Measurements from ENCODE around the gene CAPN10. TPM values are rescaled to one million over a fixed set of nuclear protein-coding genes. Genes with fewer than 3 reads are reported as not detected.
A peak's percentile ranks its signal among the peaks of the same experiment; 100 is the strongest.

CAPN10 gene
- total RNA-seq, 1 donor from 2014 or later, result 48.4 TPM

- intact Hi-C loops (cut with micrococcal nuclease), result no loop called here
- peaks cover 19% of the 10 kb centered on the region for H3K4me1 Mint-ChIP-seq
These were observed 12.0 kb upstream of the CAPN10 start for GRCh38 chr2:240574386-240575100.

GRCh38 chr2:240575101-240575965 lies 11.2 kb upstream of the CAPN10 start:
- H3K4me3 Mint-ChIP-seq, result no peak overlapping the region
- intact Hi-C loops (cut with micrococcal nuclease), result no loop called here
- no peaks in the 10 kb centered on the region for H3K9me3 Mint-ChIP-seq
- H3K4me1 Mint-ChIP-seq, result peaks cover 19% of the 10 kb centered on the region
- H3K36me3 Mint-ChIP-seq (ENCODE audit: low read depth), result peaks cover 19% of the 10 kb centered on the region
- no peak for DNase-seq
- H3K27ac Mint-ChIP-seq, result no peak overlapping the region
- H3K27me3 Mint-ChIP-seq, result no peaks in the 10 kb centered on the region

More at GRCh38 chr2:240574386-240575100, 12.0 kb upstream of the CAPN10 start:
- no peak for DNase-seq
- Mint-ChIP-seq H3K27me3 (no peaks in the 10 kb centered on the region), H3K9me3 (no peaks in the 10 kb centered on the region), H3K27ac (no peak overlapping the region), H3K36me3 (ENCODE audit: low read depth) (peaks cover 15% of the 10 kb centered on the region), H3K4me3 (no peak overlapping the region)

GRCh38 chr2:240576036-240576435 lies 10.5 kb upstream of the CAPN10 start:
- H3K27me3 Mint-ChIP-seq, result no peaks in the 10 kb centered on the region
- no peaks in the 10 kb centered on the region for H3K9me3 Mint-ChIP-seq
- H3K4me1 Mint-ChIP-seq, result peaks cover 15% of the 10 kb centered on the region
- intact Hi-C loops (cut with micrococcal nuclease), result no loop called here
- H3K36me3 Mint-ChIP-seq (ENCODE audit: low read depth), result peaks cover 21% of the 10 kb centered on the region
- no peak overlapping the region for H3K27ac Mint-ChIP-seq
- no peak overlapping the region for H3K4me3 Mint-ChIP-seq
- no peak for DNase-seq

- peaks cover 19% of the 10 kb centered on the region for H3K36me3 Mint-ChIP-seq (ENCODE audit: low read depth)
- intact Hi-C loops (cut with micrococcal nuclease), result no loop called here
- no peak for DNase-seq
- peaks cover 11% of the 10 kb centered on the region for H3K4me1 Mint-ChIP-seq
- H3K27ac Mint-ChIP-seq, result no peak overlapping the region
- H3K27me3 Mint-ChIP-seq, result no peaks in the 10 kb centered on the region
- H3K4me3 Mint-ChIP-seq, result no peak overlapping the region
- H3K9me3 Mint-ChIP-seq, result no peaks in the 10 kb centered on the region
These were observed 9.9 kb upstream of the CAPN10 start for GRCh38 chr2:240576436-240577205.

- intact Hi-C loops (cut with micrococcal nuclease), result loop anchor here (1.0 kb wide), 1 partner anchor 8 kb away; no protein-coding TSS in a partner anchor
- DNase-seq, result no peak
- Mint-ChIP-seq H3K9me3 (no peaks in the 10 kb centered on the region), H3K27me3 (no peaks in the 10 kb centered on the region), H3K4me1 (peaks cover 11% of the 10 kb centered on the region), H3K4me3 (no peak overlapping the region), H3K36me3 (ENCODE audit: low read depth) (peaks cover 24% of the 10 kb centered on the region), H3K27ac (no peak overlapping the region)
These were observed 9.0 kb upstream of the CAPN10 start for GRCh38 chr2:240577281-240578109.

- no peak overlapping the region for H3K27ac Mint-ChIP-seq
These were observed 8.5 kb upstream of the CAPN10 start for GRCh38 chr2:240578110-240578450.

GRCh38 chr2:240578488-240578887 lies 8.0 kb upstream of the CAPN10 start:
- Mint-ChIP-seq H3K9me3 (no peaks in the 10 kb centered on the region), H3K36me3 (ENCODE audit: low read depth) (peaks cover 24% of the 10 kb centered on the region), H3K27me3 (no peaks in the 10 kb centered on the region), H3K4me1 (peaks cover 15% of the 10 kb centered on the region), H3K27ac (peak overlapping the region; percentile 41), H3K4me3 (no peak overlapping the region)
- intact Hi-C loops (cut with micrococcal nuclease), result loop anchor here (1.0 kb wide), 1 partner anchor 9 kb away; no protein-coding TSS in a partner anchor
- DNase-seq, result no peak

More at GRCh38 chr2:240578110-240578450, 8.5 kb upstream of the CAPN10 start:
- intact Hi-C loops (cut with micrococcal nuclease), result loop anchor here (1.0 kb wide), 1 partner anchor 9 kb away; no protein-coding TSS in a partner anchor
- Mint-ChIP-seq H3K27me3 (no peaks in the 10 kb centered on the region), H3K4me1 (peaks cover 13% of the 10 kb centered on the region), H3K9me3 (no peaks in the 10 kb centered on the region), H3K4me3 (no peak overlapping the region), H3K36me3 (ENCODE audit: low read depth) (peaks cover 24% of the 10 kb centered on the region)
- DNase-seq, result no peak

- peaks cover 24% of the 10 kb centered on the region for H3K36me3 Mint-ChIP-seq (ENCODE audit: low read depth)
- intact Hi-C loops (cut with micrococcal nuclease), result no loop called here
- no peak for DNase-seq
- H3K9me3 Mint-ChIP-seq, result no peaks in the 10 kb centered on the region
- no peaks in the 10 kb centered on the region for H3K27me3 Mint-ChIP-seq
- H3K4me3 Mint-ChIP-seq, result no peak overlapping the region
- peak overlapping the region; percentile 68 for H3K27ac Mint-ChIP-seq
- peaks cover 15% of the 10 kb centered on the region for H3K4me1 Mint-ChIP-seq
These were observed 7.3 kb upstream of the CAPN10 start for GRCh38 chr2:240579071-240579762.

- Mint-ChIP-seq H3K36me3 (ENCODE audit: low read depth) (peaks cover 22% of the 10 kb centered on the region), H3K27ac (peak overlapping the region; percentile 68), H3K9me3 (no peaks in the 10 kb centered on the region), H3K4me1 (peaks cover 23% of the 10 kb centered on the region), H3K4me3 (no peak overlapping the region), H3K27me3 (no peaks in the 10 kb centered on the region)
- peak; percentile 87 for DNase-seq
- intact Hi-C loops (cut with micrococcal nuclease), result loop anchor here (10.0 kb wide), 1 partner anchor 125 kb away; no protein-coding TSS in a partner anchor
These were observed 6.5 kb upstream of the CAPN10 start for GRCh38 chr2:240579771-240580614.

- intact Hi-C loops (cut with micrococcal nuclease), result loop anchor here (10.0 kb wide), 1 partner anchor 123 kb away; no protein-coding TSS in a partner anchor
- Mint-ChIP-seq H3K9me3 (no peaks in the 10 kb centered on the region), H3K4me3 (no peak overlapping the region), H3K4me1 (peaks cover 25% of the 10 kb centered on the region), H3K36me3 (ENCODE audit: low read depth) (peaks cover 20% of the 10 kb centered on the region), H3K27ac (no peak overlapping the region), H3K27me3 (no peaks in the 10 kb centered on the region)
- no peak for DNase-seq
These were observed 4.7 kb upstream of the CAPN10 start for GRCh38 chr2:240581811-240582210.

- Mint-ChIP-seq H3K27ac (no peak overlapping the region), H3K9me3 (no peaks in the 10 kb centered on the region), H3K36me3 (ENCODE audit: low read depth) (peaks cover 20% of the 10 kb centered on the region), H3K4me1 (peaks cover 31% of the 10 kb centered on the region), H3K4me3 (no peak overlapping the region), H3K27me3 (no peaks in the 10 kb centered on the region)
- no peak for DNase-seq
- intact Hi-C loops (cut with micrococcal nuclease), result loop anchor here (10.0 kb wide), 1 partner anchor 122 kb away; no protein-coding TSS in a partner anchor
These were observed 3.8 kb upstream of the CAPN10 start for GRCh38 chr2:240582781-240583180.

- H3K27me3 Mint-ChIP-seq, result no peaks in the 10 kb centered on the region
- no peak overlapping the region for H3K4me3 Mint-ChIP-seq
- no peaks in the 10 kb centered on the region for H3K9me3 Mint-ChIP-seq
- intact Hi-C loops (cut with micrococcal nuclease), result loop anchor here (10.0 kb wide), 1 partner anchor 121 kb away; no protein-coding TSS in a partner anchor
- no peak for DNase-seq
- H3K27ac Mint-ChIP-seq, result no peak overlapping the region
- H3K4me1 Mint-ChIP-seq, result peaks cover 39% of the 10 kb centered on the region
- H3K36me3 Mint-ChIP-seq (ENCODE audit: low read depth), result peaks cover 20% of the 10 kb centered on the region
These were observed 2.8 kb upstream of the CAPN10 start for GRCh38 chr2:240583774-240584173.
